KOPT-K1 (cell line): Measurements from ENCODE around the gene KLF2.

ENCODE experiments used
- H3K27ac ChIP-seq: fragments of 200-600 bp; sonication (generic); 2 replicates; pipeline ENCODE4 v1.5.1; 2016; ENCODE audit warnings: antibody characterized with exemption, mild to moderate bottlenecking, low read depth, low read length; ENCODE audit not compliant: poor library complexity, severe bottlenecking
- H3K36me3 ChIP-seq: fragments of 200-600 bp; sonication (generic); 2 replicates; pipeline ENCODE4 v1.5.1; 2017; ENCODE audit warnings: antibody characterized with exemption, mild to moderate bottlenecking, low read length, moderate library complexity; ENCODE audit not compliant: insufficient read depth
- H3K9me3 ChIP-seq: fragments of 200-600 bp; sonication (generic); 2 replicates; pipeline ENCODE4 v1.5.1; 2017; ENCODE audit warnings: antibody characterized with exemption, low read length, mild to moderate bottlenecking; ENCODE audit not compliant: insufficient read depth, poor library complexity, severe bottlenecking

Gene KLF2

GRCh38 chr19:16326401-16327168, 2.0 kb downstream of the KLF2 start:
- no peak overlapping the region for H3K27ac ChIP-seq
- no peaks in the 10 kb centered on the region for H3K9me3 ChIP-seq
- H3K36me3 ChIP-seq, result no peaks in the 10 kb centered on the region

GRCh38 chr19:16327169-16327475, 2.5 kb downstream of the KLF2 start:
- Histone ChIP-seq H3K36me3 (no peaks in the 10 kb centered on the region), H3K27ac (no peak overlapping the region), H3K9me3 (no peaks in the 10 kb centered on the region)

GRCh38 chr19:16327501-16327900, 2.9 kb downstream of the KLF2 start:
- Histone ChIP-seq H3K36me3 (no peaks in the 10 kb centered on the region), H3K27ac (no peak overlapping the region)

GRCh38 chr19:16327911-16328823, 3.5 kb downstream of the KLF2 start:
- Histone ChIP-seq H3K9me3 (no peaks in the 10 kb centered on the region), H3K27ac (no peak overlapping the region), H3K36me3 (no peaks in the 10 kb centered on the region)

More at GRCh38 chr19:16327501-16327900, 2.9 kb downstream of the KLF2 start:
- no peaks in the 10 kb centered on the region for H3K9me3 ChIP-seq

- Histone ChIP-seq H3K9me3 (no peaks in the 10 kb centered on the region), H3K36me3 (no peaks in the 10 kb centered on the region), H3K27ac (no peak overlapping the region)
These were observed 4.3 kb downstream of the KLF2 start for GRCh38 chr19:16328824-16329482.

GRCh38 chr19:16330368-16330801, 5.8 kb downstream of the KLF2 start:
- Histone ChIP-seq H3K9me3 (no peaks in the 10 kb centered on the region), H3K36me3 (no peaks in the 10 kb centered on the region), H3K27ac (no peak overlapping the region)

- H3K9me3 ChIP-seq, result no peaks in the 10 kb centered on the region
- no peak overlapping the region for H3K27ac ChIP-seq
- no peaks in the 10 kb centered on the region for H3K36me3 ChIP-seq
These were observed 6.4 kb downstream of the KLF2 start for GRCh38 chr19:16330806-16331690.

- Histone ChIP-seq H3K9me3 (no peaks in the 10 kb centered on the region), H3K36me3 (no peaks in the 10 kb centered on the region), H3K27ac (no peak overlapping the region)
These were observed 8.5 kb downstream of the KLF2 start for GRCh38 chr19:16333001-16333586.

- Histone ChIP-seq H3K9me3 (no peaks in the 10 kb centered on the region), H3K27ac (no peak overlapping the region), H3K36me3 (no peaks in the 10 kb centered on the region)
These were observed 9.8 kb downstream of the KLF2 start for GRCh38 chr19:16334411-16334810.

GRCh38 chr19:16335226-16335625, 10.6 kb downstream of the KLF2 start:
- no peak overlapping the region for H3K27ac ChIP-seq
- H3K36me3 ChIP-seq, result no peaks in the 10 kb centered on the region
- no peaks in the 10 kb centered on the region for H3K9me3 ChIP-seq

- no peak overlapping the region for H3K27ac ChIP-seq
- no peaks in the 10 kb centered on the region for H3K36me3 ChIP-seq
- H3K9me3 ChIP-seq, result no peaks in the 10 kb centered on the region
These were observed 11.9 kb downstream of the KLF2 start for GRCh38 chr19:16336571-16336970.

GRCh38 chr19:16337809-16338469, 13.3 kb downstream of the KLF2 start:
- Histone ChIP-seq H3K27ac (peak overlapping the region; percentile 34), H3K36me3 (no peaks in the 10 kb centered on the region), H3K9me3 (no peaks in the 10 kb centered on the region)

- H3K27ac ChIP-seq, result peak overlapping the region; percentile 34
- no peaks in the 10 kb centered on the region for H3K36me3 ChIP-seq
- H3K9me3 ChIP-seq, result no peaks in the 10 kb centered on the region
These were observed 14.1 kb downstream of the KLF2 start for GRCh38 chr19:16338470-16339360.
